ENCODE measurements around the gene MAP3K15. TPM values are rescaled to one million over a fixed set of nuclear protein-coding genes. Genes with fewer than 3 reads are reported as not detected.
"Not testable (repeated sequence)": the region's sequence is repeated elsewhere in the genome, so short reads cannot be mapped to it uniquely, and the experiment has no call there.

MAP3K15 gene
- total and polyA plus RNA-seq, 7 donors: 0.08 to 0.30 (median 0.10) TPM; not detected in 3

DNA sequence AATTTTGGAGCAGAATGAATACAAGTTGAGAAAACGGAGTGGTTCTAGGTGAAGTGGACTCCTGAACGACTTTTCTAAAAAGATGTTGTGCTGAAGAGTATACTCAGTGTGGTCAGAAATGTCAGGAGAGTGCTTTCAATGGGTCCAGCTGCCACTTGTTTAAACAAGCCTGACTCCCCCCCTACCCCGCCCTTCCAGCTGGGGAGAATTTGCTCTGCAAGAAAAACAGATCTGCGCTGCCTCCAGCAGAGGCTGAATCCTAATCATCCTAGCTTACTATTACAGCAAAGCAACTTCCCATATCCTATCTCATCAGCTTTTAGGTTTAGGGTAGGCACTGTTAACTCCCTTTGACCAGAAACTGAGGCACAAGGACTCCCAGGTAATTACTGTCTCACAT lies 1.9 kb downstream of the MAP3K15 start:
- Histone ChIP-seq H3K4me3 (no peak overlapping the region), H3K4me1 (no peaks in the 10 kb centered on the region), H3K9me3 (peaks cover 8% of the 10 kb centered on the region), H3K27me3 (ENCODE audit: insufficient read depth in 3 of 3, low read length in 2 of 3) (peaks cover 0 to 39% (median 0%) of the 10 kb centered on the region in 3 donors), H3K27ac (no peak overlapping the region), H3K36me3 (ENCODE audit: insufficient read depth in 1 of 2, low read depth in 1 of 2) (no peaks in the 10 kb centered on the region)
- DNase-seq (no peak), ATAC-seq (no peak)
- TF ChIP-seq, protein P1, sequence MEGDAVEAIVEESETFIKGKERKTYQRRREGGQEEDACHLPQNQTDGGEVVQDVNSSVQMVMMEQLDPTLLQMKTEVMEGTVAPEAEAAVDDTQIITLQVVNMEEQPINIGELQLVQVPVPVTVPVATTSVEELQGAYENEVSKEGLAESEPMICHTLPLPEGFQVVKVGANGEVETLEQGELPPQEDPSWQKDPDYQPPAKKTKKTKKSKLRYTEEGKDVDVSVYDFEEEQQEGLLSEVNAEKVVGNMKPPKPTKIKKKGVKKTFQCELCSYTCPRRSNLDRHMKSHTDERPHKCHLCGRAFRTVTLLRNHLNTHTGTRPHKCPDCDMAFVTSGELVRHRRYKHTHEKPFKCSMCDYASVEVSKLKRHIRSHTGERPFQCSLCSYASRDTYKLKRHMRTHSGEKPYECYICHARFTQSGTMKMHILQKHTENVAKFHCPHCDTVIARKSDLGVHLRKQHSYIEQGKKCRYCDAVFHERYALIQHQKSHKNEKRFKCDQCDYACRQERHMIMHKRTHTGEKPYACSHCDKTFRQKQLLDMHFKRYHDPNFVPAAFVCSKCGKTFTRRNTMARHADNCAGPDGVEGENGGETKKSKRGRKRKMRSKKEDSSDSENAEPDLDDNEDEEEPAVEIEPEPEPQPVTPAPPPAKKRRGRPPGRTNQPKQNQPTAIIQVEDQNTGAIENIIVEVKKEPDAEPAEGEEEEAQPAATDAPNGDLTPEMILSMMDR (IDR thresholded peaks at IDR 0.05): no peak
- 17 to 41% (median 32%) methylated on average over 3 to 4 of the region's 4 CpGs for WGBS, 3 donors
- intact Hi-C loops (cut with DNase I): no loop called here

DNA sequence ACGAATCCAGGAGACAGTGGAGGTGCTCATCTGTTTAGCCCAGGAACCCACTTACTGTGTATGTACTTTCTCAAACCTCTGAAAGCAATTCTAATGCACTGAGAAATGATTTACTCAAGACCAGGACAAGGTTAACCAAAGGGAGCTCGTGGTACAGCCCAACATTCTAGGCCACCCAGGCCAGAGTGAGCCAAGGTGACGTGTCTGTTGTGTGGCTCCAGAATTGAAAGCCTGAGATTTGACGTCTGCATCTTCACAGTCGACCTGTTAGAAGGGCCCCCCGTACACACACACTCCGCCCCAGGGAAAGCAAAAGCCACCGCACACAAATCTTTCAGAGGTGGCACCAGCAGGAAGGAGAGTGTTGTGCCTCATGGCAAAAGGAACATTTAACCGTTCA lies 2.3 kb downstream of the MAP3K15 start:
- TF ChIP-seq, protein P1 (IDR thresholded peaks at IDR 0.05): no peak
- H3K9me3 ChIP-seq: peaks cover 4% of the 10 kb centered on the region
- no peak overlapping the region for H3K4me3 ChIP-seq
- WGBS, 3 donors: 31 to 39% (median 39%) methylated on average over 9 of the region's 9 CpGs
- H3K27ac ChIP-seq: no peak overlapping the region
- intact Hi-C loops (cut with DNase I): no loop called here
- DNase-seq (no peak), ATAC-seq (no peak)
- H3K27me3 ChIP-seq (ENCODE audit: insufficient read depth in 3 of 3, low read length in 2 of 3): peaks cover 0 to 35% (median 0%) of the 10 kb centered on the region in 3 donors
- no peaks in the 10 kb centered on the region for H3K36me3 ChIP-seq (ENCODE audit: insufficient read depth in 1 of 2, low read depth in 1 of 2)
- no peaks in the 10 kb centered on the region for H3K4me1 ChIP-seq

DNA sequence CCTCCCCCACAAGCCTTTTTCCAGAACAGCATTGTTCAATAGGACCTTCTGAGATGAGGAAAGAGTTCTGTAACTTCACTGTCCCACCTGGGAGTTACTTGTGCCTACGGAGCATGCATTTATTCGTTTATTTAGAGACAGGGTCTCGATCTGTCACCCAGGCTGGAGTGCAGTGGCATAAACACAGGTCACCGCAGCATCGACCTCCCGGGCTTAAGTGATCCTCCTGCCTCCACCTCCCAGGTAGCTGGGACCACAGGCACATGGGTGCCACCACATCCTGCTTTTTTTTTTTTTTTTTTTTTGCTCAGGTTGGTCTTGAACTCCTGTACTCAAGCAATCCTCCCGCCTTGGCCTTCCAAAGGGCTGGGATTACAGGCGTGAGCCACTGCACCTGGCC lies 2.9 kb downstream of the MAP3K15 start:
- 79 to 93% (median 88%) methylated on average over 8 of the region's 8 CpGs for WGBS, 3 donors
- DNase-seq (no peak), ATAC-seq (no peak)
- H3K9me3 ChIP-seq: no peaks in the 10 kb centered on the region
- no peak overlapping the region for H3K4me3 ChIP-seq
- no peak overlapping the region for H3K27ac ChIP-seq
- TF ChIP-seq, protein P1 (IDR thresholded peaks at IDR 0.05): no peak
- intact Hi-C loops (cut with DNase I): no loop called here
- no peaks in the 10 kb centered on the region for H3K36me3 ChIP-seq (ENCODE audit: insufficient read depth in 1 of 2, low read depth in 1 of 2)
- H3K4me1 ChIP-seq: no peaks in the 10 kb centered on the region
- H3K27me3 ChIP-seq (ENCODE audit: insufficient read depth in 3 of 3, low read length in 2 of 3): peaks cover 0 to 29% (median 0%) of the 10 kb centered on the region in 3 donors

DNA sequence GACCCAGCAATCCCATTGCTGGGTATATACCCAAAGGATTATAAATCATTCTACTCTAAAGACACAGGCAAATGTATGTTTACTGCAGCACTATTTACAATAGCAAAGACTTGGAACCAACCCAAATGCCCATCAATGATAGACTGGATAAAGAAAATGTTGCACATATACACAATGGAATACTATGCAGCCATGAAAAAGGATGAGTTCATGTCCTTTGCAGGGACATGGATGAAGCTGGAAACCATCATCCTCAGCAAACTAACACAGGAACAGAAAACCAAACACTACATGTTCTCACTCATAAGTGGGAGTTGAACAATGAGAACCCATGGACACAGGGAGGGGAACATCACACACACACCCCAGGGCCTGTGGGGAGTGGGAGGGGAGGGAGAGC lies 3.5 kb downstream of the MAP3K15 start:
- H3K4me1 ChIP-seq; ATAC-seq; DNase-seq; H3K4me3 ChIP-seq; intact Hi-C loops (cut with DNase I); H3K27ac ChIP-seq; H3K9me3 ChIP-seq; H3K36me3 ChIP-seq (ENCODE audit: insufficient read depth in 1 of 2, low read depth in 1 of 2): not testable (repeated sequence)
- H3K27me3 ChIP-seq (ENCODE audit: insufficient read depth in 3 of 3, low read length in 2 of 3): peaks cover 0 to 23% (median 0%) of the 10 kb centered on the region in 3 donors

DNA sequence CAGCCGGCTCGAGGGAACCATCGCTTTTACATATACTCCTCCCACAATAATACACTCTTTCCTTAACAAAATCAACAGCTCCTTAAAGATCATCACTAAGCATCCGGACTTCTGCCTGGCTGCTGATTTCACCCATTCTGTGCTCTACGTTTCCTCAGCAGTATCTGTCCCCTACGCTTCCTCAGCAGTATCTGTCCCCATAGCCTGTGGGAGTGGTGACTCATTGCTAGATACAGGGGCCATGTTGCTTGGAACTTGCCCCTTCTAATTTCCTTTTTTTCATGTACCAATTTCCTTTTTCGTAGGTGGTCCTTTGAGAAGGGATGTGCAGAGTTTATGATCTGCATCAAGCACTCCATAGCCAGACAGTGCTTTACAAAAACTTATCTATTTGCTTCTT lies 18.6 kb downstream of the MAP3K15 start:
- Histone ChIP-seq H3K9me3 (no peaks in the 10 kb centered on the region), H3K4me3 (no peak overlapping the region), H3K27ac (no peak overlapping the region), H3K4me1 (no peaks in the 10 kb centered on the region), H3K36me3 (ENCODE audit: insufficient read depth in 1 of 2, low read depth in 1 of 2) (no peaks in the 10 kb centered on the region), H3K27me3 (ENCODE audit: insufficient read depth in 3 of 3, low read length in 2 of 3) (peaks cover 0 to 11% (median 0%) of the 10 kb centered on the region in 3 donors)
- DNase-seq (no peak), ATAC-seq (no peak)
- intact Hi-C loops (cut with DNase I): no loop called here
- 67 to 72% (median 69%) methylated on average over 7 of the region's 7 CpGs for WGBS, 3 donors
- TF ChIP-seq, protein P1 (IDR thresholded peaks at IDR 0.05): no peak

Data from psoas muscle (tissue), 8 donors.